Measurements from ENCODE around the gene F3.

Gene F3

GRCh38 chr1:94541246-94542087 lies at the start of gene F3:
Gene F3, minus strand, starts transcription at chr1:94541759. Its CDS starts 123 bp downstream, at chr1:94541636.
- Histone ChIP-seq H3K27me3 (peaks cover 54% of the 10 kb centered on the region), H3K27ac (no peak within 1 kb of the TSS), H3K36me3 (no peaks in the 10 kb centered on the region), H3K9me3 (no peaks in the 10 kb centered on the region), H3K4me3 (ENCODE audit: low read depth in 1 of 2, low read length in 1 of 2) (peak within 1 kb of the TSS; percentile 61 to 71), H3K4me1 (ENCODE audit: control insufficient read depth in 1 of 2, insufficient read depth in 1 of 2, low read depth in 1 of 2, low read length in 1 of 2) (peaks cover 17 to 26% of the 10 kb centered on the region in 2 experiments)
- no peak for TF ChIP-seq CTCF (IDR thresholded peaks at IDR 0.05)

GRCh38 chr1:94590203-94591137 lies 48.9 kb upstream of the F3 start:
- H3K9me3 ChIP-seq, result no peaks in the 10 kb centered on the region
- no peaks in the 10 kb centered on the region for H3K36me3 ChIP-seq
- H3K27ac ChIP-seq, result no peak overlapping the region
- no peak for TF ChIP-seq CTCF (IDR thresholded peaks at IDR 0.05)
- no peak overlapping the region for H3K4me3 ChIP-seq (ENCODE audit: low read depth in 1 of 2, low read length in 1 of 2)
- no peaks in the 10 kb centered on the region for H3K4me1 ChIP-seq (ENCODE audit: control insufficient read depth in 1 of 2, insufficient read depth in 1 of 2, low read depth in 1 of 2, low read length in 1 of 2)
- H3K27me3 ChIP-seq, result no peaks in the 10 kb centered on the region

GRCh38 chr1:94589728-94590127 lies 48.2 kb upstream of the F3 start:
- Histone ChIP-seq H3K4me3 (ENCODE audit: low read depth in 1 of 2, low read length in 1 of 2) (no peak overlapping the region), H3K27ac (no peak overlapping the region), H3K9me3 (no peaks in the 10 kb centered on the region), H3K36me3 (no peaks in the 10 kb centered on the region), H3K4me1 (ENCODE audit: control insufficient read depth in 1 of 2, insufficient read depth in 1 of 2, low read depth in 1 of 2, low read length in 1 of 2) (no peaks in the 10 kb centered on the region), H3K27me3 (no peaks in the 10 kb centered on the region)
- TF ChIP-seq CTCF (IDR thresholded peaks at IDR 0.05), result no peak

GRCh38 chr1:94582565-94582964 lies 41.0 kb upstream of the F3 start:
- no peaks in the 10 kb centered on the region for H3K27me3 ChIP-seq
- H3K4me1 ChIP-seq (ENCODE audit: control insufficient read depth in 1 of 2, insufficient read depth in 1 of 2, low read depth in 1 of 2, low read length in 1 of 2), result no peaks in the 10 kb centered on the region
- no peaks in the 10 kb centered on the region for H3K36me3 ChIP-seq
- TF ChIP-seq CTCF (IDR thresholded peaks at IDR 0.05), result no peak
- no peak overlapping the region for H3K27ac ChIP-seq
- H3K4me3 ChIP-seq (ENCODE audit: low read depth in 1 of 2, low read length in 1 of 2), result no peak overlapping the region
- no peaks in the 10 kb centered on the region for H3K9me3 ChIP-seq

GRCh38 chr1:94580367-94581115 lies 39.0 kb upstream of the F3 start:
- Histone ChIP-seq H3K9me3 (no peaks in the 10 kb centered on the region), H3K4me1 (ENCODE audit: control insufficient read depth in 1 of 2, insufficient read depth in 1 of 2, low read depth in 1 of 2, low read length in 1 of 2) (no peaks in the 10 kb centered on the region), H3K4me3 (ENCODE audit: low read depth in 1 of 2, low read length in 1 of 2) (no peak overlapping the region), H3K36me3 (no peaks in the 10 kb centered on the region), H3K27ac (no peak overlapping the region), H3K27me3 (no peaks in the 10 kb centered on the region)
- no peak for TF ChIP-seq CTCF (IDR thresholded peaks at IDR 0.05)

All from neutrophil (primary cell).